Kidney tubule cell (primary cell): ENCODE data around the gene VAMP3.
"Not testable (repeated sequence)": the region's sequence is repeated elsewhere in the genome, so short reads cannot be mapped to it uniquely, and the experiment has no call there.

Experiments
- DNase-seq: peaks from one replicate; pipeline ENCODE4 v3.0.0-alpha.2; 2018; ENCODE audit warnings: low spot score

The VAMP3 gene

DNA sequence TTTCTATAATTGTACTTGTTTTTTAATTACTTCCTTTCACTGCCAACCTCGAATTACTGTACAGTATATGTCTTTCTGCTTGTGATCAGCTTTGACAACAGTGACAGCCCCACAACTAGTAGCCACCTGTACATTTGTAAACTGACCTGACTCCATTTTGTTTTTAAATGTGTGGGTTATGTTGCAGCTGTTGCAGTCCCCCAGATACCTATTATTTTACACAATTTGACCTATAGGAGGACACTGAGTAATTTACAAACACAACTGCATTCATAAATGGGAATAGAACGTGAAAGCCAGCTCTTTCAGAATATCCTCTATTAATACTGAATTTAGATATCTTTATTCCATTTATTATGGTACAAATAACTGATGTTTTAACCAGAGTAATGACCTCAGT, 2.5 kb upstream of the VAMP3 start:
- DNase-seq = no peak

DNA sequence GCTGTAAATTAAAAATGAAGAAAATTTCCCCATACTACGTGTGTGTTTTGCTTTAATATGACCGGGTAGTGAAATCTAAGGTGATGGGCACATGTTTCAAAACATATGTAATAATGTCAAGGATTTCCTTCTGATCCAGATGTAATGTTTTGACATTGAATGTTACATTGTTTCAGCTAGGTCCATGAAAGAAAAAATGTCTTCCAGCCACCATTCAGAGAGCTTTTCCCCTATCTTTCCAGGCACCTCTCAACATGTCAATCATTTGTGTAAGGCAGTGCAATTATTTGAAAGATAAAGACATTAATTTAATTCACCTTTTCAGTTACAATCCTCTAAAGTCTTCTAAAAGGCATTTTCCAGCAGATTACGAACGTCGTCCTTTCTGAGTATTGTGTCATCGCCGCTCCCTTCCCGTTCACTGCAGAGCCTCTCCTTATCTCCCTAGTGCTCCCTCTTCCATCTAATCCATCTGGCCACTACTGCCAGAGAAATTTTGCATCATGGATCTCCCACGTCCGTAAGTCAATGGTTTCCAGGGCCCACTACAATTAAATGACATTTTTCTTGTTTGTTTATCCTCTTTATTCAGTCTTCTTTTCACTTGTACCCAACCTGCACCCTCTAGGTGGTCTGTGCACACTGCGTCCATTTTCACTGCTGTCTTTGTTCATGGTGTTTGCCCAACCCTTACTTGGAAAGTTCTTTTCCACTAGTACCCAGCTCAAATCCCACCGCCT, 1.3 kb upstream of the VAMP3 start:
- DNase-seq = no peak

DNA sequence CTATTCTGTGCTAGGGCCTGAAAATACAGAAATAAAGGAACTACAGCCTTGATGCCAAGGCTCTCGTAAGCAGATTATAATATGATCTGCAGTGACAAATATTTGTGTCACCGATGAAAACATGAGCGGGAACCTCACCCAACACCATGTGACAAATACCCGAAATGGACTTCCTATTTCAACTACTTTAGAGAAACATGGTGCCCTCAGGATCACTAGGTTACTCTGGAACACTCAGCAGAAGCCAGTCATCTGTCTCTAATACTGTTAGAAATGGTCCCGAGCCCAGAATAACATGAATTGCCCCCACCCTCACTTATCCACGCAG, 463 bp upstream of the VAMP3 start:
- peak; percentile 8 for DNase-seq

DNA sequence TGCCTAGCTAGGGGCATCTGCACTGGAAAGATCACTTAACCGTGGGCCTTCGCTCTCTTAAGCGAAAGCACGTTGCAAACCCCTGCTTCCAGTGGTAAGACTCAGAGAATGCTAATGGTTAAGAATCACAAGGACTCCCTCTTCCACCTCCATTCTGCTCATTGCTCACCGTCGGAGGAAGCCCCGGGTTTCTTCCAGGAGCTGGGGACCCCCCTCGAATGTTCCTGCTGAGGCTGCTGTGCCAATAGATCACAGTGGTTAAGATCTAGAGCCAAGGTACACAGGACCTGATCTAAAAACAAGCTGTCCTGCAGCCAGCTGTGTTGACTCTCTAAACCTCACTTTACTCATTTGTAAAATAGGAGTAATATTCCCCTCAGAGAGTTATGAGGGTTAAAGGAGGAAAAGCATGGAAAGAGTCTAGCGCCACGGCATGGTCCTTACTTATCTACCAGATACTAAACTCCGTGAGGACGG, 765 bp downstream of the VAMP3 start:
- DNase-seq = no peak

DNA sequence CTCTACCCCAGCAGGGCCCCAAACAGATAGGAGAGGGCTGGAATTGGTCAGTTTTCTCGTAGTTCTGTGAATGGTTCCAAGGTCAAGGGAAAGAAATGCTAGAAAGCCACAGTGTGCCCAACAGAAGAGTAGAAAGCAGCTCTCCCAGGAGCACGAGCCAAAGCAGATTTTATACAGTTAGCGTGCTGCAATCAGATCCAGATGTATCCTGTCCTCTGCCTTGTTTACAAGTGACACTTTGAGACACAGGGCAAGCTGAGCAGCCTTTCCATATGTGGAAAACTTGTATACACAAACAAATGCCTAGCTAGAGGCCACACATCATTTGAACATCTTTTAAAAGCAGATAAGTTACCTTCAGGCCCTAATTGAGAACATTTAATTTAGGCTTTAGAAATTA, 6.5 kb downstream of the VAMP3 start:
- DNase-seq = no peak

DNA sequence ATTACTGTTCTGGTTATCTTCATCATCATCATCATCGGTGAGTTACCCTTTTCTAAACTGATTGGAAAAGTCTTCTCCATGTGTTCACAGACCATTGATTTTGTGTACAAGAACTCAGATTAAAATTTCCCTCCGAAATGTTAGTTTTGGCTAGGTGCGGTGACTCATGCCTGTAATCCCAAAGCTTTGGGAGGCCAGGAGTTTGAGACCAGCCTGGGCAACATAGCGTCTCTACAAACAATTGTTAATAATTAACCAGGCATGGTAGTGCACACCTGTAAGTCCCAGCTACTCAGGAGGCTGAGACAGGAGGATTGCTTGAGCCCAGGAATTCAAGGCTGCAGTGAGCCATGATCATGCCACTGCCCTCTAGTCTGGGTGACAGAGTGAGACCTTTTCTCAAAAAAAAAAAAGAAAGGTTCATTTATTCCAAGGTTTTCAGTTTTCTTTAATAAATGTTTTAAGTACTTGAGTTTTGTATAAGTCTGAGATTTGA, 7.1 kb downstream of the VAMP3 start:
- DNase-seq = no peak

DNA sequence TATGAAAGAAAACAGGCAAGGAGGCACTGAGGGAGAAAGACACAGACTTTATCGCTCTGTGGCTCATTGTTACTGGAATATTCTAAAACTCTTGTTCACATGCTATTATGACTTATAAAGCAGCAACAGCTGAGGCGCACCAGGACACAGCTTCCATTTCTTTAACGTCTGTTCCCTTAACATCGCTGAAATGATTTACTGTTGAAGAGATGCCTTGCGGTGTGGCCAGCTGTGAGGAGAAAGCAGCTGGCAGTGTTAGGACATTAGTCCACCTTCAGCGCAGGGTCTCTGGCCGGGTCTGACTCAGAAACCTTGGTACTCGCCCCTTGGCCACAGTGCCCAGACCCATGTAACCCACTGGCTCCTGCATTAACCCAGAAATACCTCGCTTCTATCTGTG, 9.9 kb downstream of the VAMP3 start:
- DNase-seq = no peak

DNA sequence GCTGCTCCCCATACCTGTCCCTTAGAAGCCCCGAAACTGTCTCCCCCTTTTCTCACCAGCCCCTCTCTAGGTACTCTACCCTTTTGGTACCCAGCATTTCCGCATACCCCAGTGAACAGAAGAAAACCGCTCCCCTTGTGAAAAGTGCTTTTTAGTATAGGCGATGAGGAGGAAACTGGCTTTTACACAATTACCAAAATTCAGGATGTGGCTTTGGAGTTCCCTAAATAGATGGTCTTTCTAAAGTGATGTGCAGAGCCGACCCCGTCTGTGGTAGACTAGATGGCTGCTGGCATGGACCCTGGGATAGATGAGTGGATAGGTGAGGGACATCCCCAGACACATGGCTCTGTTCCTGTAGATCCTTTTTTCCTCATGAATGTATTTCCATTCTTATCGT, 10.4 kb downstream of the VAMP3 start:
- no peak for DNase-seq

DNA sequence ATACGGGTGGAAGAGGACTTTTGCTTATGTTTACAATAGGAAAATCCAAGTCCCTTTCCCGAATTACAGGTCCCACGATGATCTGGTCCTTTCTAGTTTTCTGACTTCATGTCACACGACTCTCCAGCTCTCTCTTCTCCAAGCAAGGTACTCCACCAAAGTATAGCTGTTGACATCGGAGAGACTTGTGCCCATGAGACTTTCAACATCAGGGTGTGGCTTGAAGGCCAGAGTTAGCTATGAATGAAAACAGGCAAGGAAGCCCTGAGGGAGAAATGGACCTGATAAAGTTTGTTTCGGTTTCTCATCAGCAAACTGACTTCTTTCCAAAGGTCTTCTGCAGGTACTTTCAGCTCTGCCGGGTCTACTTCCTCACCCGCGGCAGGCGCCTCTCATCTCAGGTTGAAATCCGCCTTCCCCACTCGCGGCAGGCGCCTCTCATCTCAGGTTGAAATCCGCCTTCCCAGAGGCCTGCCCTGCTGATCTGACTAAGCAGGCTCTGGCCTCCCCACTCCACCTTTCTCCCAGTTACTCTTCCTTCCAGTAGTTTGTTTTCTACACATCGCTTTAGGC, 10.9 kb downstream of the VAMP3 start:
- DNase-seq = no peak

DNA sequence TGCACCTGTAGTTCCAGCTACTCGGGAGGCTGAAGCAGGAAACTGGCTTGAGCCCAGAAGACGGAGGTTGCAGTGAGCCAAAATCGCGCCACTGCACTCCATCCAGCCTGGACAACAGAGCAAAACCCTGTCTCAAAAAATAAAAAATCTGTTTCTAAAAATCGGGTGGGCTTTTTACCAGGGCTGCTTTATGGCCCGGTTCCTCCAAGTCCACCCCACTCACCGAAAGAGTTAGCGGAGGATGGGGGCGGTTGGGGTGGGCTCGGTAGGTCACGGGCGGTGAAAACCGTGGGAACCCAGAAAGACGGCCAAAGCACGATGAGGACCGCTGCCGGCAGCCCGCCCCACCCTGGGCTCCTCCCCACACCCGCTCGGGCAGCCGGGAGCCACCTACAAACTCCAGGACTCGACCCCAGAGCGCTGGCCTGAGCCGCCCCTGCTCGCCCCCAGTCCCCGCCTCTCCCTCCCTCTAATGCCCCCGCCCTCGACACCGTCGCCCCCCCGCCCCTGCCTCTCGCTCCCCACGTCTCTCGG, 12.1 kb downstream of the VAMP3 start:
- DNase-seq = peak; percentile 57

DNA sequence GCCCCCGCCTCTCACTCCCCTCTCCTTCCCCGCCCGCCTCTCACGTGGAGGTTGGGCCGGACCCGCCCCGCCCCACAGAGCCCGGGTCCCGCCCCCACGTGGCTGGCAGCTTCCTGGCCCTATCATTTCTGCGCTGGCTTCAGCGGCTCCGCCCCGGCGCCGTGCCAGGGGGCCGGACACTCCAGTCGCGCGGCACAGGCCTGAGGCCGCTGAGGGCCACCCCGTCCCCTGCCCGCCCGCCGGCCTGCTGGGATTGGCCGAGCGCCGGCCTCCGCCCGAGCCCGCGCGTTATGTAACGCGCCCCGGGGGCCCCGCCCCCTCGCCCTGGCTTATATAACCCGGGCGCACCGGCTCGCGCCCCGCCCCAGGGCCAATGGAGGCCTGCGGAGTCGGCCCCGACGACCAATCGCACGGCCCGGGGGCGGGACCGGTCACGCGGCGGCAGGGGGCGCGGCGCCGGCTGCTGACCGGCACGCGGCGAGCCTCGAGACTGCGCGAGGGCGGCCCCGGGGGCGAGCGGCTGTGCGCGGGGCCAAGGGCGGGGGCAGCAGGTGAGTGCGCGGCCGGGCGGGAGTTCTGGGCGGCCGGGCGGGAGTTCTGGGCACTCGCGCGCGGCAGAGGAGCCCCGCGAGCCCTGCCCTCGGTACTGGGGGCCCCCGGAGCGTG, 12.9 kb downstream of the VAMP3 start, which contains the start of gene PER3:
Gene PER3, plus strand, starts transcription at position 466 of the 666 bp plus-strand sequence. CDS start 587 bp downstream, outside the sequence.
- DNase-seq = peak; percentile 98

DNA sequence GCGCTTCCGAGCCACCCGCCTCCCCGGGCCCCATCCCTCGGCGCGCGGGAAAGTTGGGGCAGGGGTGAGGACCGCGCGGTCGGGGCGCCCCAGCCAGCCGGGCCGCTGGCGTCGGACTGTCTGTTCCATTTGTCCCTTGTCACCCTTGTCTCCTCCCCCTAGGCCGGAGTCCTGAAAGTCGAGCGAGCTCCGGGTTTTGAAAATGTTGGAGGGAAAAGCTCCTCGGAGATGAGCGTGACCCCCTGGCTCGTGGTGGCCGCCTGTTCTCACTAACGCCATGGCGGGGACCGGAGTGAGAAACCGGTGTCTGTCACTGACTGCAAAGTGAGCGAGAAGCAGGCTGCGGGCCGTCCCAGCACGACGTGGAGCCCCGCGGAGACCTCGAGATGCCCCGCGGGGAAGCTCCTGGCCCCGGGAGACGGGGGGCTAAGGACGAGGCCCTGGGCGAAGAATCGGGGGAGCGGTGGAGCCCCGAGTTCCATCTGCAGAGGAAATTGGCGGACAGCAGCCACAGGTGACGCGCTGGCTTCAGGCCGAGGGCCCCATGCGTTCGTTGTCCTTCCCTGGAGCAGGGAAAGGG, 13.5 kb downstream of the VAMP3 start:
- DNase-seq = peak; percentile 19

DNA sequence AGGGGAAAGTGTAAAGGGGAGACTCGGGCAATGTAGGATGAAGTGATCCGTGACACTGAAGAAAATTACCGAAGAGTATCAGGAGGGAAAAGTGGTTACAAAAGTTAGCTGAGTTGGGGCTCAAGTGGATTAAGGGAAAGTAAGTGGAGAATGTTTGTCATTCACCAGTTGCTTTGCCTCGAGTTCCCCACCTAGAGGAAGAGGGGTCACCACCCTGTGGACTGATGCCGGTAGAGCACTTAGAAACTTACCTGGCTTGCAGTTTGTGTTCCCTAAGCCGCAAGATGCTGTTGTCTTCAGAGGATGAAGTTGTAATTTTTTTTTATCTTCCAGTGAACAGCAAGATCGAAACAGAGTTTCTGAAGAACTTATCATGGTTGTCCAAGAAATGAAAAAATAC, 14.0 kb downstream of the VAMP3 start:
- DNase-seq = no peak

DNA sequence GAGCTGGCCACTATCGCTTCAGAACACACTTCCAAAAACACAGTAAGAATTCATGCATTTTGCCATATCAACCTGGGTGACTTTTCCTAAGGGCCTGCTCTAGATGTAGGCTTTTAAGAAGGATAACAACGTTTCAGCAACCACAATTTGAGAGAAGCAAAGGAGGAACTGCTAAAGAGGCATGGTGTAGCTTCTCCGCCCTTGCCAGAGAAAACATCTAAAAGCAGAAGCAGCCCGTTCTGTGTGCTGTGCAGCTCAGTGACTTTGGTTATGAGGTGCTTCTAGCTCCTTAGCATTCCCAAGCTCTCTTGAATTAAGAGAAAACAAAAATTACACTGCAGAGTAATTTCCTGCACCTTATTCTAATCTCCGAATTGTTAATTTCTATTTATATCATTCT, 15.7 kb downstream of the VAMP3 start:
- DNase-seq = no peak

DNA sequence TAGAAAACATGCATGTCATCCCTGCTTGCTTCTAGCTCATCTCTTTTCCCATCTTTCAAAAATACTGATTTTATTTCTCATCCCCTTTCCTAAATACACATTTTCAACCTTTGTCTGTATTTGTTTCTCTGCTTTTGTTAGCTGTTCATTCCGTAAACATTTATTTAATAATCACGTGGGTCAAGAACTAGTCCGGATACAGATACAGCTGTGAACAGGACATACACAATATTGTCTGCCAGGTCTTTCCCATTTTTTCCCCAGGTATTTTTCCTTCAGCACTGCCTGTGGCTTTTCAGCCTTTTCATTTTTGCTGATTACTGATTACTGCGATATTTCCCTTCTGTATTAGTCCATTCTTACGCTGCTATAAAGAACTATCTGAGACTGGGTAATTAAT, 18.7 kb downstream of the VAMP3 start:
- no peak for DNase-seq

DNA sequence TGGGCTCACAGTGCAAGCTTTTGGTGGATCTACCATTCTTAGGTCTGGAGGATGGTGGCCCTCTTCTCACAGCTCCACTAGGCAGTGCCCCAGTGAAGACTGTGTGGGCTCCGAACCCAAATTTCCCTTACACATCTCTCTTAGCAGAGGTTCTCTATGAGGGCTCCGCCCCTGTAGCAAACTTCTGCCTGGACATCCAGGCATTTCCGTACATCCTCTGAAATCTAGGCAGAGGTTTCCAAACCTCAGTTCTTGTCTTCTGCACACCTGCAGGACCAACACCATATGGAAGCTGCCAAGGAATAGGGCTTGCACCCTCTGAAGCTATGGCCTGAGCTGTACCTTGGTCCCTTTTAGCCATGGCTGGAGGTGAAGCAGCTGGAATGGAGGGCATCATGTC, 19.9 kb downstream of the VAMP3 start:
- DNase-seq = not testable (repeated sequence)

DNA sequence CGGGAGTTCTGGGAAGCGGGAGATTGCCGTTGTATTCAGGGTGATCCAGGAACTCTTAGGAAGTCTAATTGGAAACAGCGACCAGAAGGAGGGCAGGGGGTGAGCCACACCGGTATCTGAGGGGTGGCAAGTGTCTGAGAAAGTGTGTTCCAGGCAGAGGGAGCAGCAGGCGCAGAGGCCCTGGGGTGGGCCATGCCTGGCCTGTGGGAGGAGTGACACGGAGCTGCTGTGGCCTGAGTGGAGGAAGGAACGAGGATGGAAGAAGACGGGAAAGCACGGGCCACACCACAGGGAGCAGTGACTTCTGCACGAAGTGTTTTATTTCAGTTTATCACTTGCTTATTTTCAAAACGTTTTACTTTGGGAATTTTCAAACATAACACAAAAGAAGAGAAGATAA, 24.3 kb downstream of the VAMP3 start:
- DNase-seq = no peak

DNA sequence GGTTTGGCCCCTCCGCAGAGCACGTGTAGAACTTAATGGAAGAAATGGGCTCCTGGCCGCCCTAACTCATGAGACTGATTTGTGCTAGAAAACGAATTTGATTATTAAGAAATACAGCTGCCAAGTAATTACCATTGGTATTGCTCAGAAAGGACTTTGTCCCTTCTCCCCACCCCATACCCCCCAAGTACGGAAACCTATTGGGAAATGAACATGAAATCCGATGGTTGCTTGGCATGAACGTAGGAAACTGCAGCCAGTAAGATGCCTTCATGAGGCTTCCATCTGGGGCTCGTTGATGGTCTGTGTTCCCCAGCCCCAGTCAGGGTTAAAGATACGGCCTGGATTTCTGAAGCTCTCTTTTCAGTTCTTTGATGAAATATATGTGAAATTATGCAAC, 34.4 kb downstream of the VAMP3 start:
- no peak for DNase-seq

DNA sequence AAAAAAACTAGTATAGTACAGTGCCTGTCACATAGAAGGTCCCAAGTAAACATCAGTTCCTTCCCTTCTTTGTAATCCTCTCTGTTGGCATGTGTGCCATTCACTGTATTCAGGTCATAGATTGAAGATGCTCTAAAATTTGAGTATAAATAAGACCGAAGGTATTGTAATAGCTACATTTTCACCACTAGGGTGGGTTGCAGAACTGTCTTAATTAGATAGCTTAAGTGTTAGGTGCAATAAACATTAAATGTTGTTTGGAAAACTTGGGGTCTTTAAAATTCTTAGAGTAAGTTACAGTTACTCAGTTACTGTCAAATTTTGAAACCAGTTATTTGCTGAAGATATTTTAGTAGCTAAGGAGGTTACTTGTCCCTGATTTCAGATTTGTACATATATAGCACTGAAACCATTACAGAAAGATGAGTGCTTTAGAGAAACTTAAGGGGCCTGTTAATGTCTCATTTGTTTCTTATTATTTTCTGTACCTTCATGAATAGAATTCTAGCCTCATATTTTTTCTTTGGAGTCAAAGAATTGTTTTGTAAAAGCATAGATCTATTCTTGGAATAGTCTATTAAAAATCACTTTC, 37.3 kb downstream of the VAMP3 start:
- peak; percentile 39 for DNase-seq

DNA sequence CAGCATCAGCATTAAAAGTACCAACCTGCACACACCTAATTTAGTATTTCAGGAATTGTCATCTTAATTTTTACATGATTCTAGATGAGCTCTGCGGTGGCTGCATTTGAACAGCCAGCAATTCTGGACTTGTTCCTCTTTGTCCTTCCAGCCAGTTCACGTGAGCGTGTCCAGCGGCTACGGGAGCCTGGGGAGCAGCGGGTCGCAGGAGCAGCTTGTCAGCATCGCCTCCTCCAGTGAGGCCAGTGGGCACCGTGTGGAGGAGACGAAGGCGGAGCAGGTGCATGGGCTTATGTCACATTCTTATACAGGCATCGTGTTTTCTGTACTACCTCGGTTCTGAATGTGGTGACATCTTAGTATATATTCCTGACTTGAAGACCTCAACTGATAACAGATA, 38.6 kb downstream of the VAMP3 start:
- DNase-seq = no peak

DNA sequence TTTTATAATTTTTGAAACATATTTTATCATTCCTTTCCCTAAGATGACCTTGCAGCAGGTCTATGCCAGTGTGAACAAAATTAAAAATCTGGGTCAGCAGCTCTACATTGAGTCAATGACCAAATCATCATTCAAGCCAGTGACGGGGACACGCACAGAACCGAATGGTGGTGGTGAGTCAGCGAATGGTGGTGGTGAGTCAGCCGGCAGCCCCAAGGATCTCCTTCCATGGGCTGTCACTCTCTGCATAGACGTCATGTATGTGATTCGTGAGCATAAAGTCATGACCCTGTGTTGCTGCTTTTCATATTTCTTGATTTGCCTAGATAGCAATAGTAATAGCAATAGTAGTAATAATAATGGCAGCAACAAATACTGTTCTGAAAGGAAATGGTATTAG, 39.3 kb downstream of the VAMP3 start:
- peak; percentile 68 for DNase-seq

DNA sequence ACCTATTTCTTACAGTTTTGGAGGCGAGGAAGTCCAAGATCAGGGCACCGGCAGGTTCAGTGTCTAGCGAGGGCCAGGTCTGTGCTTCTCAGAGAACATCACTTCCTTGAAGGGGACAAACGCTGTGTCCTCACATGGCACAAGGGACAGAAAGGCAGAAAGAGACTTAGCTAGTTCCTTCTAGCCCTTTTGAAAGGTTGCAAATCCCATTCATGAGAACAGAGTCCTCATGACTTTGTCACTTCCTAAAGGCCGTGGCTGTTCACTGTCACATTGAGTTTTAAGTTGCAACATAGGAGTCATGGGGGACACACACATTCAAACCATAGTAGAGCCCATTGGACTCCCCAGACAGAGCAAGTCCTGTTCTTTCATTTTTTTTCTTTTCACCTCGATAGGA, 40.4 kb downstream of the VAMP3 start:
- no peak for DNase-seq
